Testis (tissue), 2 donors: Measurements from ENCODE around the gene APOBEC3F.

ENCODE experiments used
- CTCF ChIP-seq, 3 experiments: fragments of 450-650 bp in 2 of 3; fragments of 200-600 bp in 1 of 3; sonication (generic) in 1 of 3; IDR thresholded peaks; one replicate each; pipeline ENCODE4 v1.5.1; 2016 to 2019; ENCODE audit warnings: antibody characterized with exemption in 3 of 3, mild to moderate bottlenecking in 2 of 3, moderate library complexity in 1 of 3
- POLR2A ChIP-seq: fragments of 450-650 bp; IDR thresholded peaks from one replicate; pipeline ENCODE4 v1.6.1; 2017; ENCODE audit warnings: antibody characterized with exemption, mild to moderate bottlenecking, moderate library complexity

- TF ChIP-seq CTCF (IDR thresholded peaks at IDR 0.05) (no peak), POLR2A (no peak)
Measured at GRCh38 chr22:39092111-39092862, 51.6 kb downstream of the APOBEC3F start.
